HG02973 (cell line): ENCODE data around the gene LPP.

ENCODE experiments used
- ATAC-seq: cut with Tn5 transposase; IDR thresholded peaks from one replicate; pipeline ENCODE4 v1.9.1; 2021; ENCODE audit warnings: moderate library complexity; ENCODE audit not compliant: unreplicated experiment

The LPP gene

DNA sequence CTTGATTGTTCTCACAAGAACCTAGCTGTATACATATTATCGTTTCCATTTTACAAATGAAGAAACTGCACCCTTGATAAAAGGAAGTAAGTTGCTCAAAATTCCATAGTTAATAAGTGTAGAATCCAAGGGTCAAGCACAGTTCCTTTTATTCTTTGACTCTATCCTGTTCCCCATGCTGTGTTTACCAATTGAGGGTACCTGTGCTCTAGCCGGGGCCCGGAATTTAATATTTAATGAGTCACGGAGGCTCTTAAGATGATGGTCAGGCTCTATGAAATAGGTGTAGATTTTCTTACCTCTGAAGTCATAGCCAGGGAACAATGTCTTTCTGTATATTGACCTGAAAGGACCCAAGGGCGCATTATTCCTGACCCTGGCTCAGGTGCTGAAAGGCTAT is 65.2 kb downstream of the LPP start:
- ATAC-seq = no peak

DNA sequence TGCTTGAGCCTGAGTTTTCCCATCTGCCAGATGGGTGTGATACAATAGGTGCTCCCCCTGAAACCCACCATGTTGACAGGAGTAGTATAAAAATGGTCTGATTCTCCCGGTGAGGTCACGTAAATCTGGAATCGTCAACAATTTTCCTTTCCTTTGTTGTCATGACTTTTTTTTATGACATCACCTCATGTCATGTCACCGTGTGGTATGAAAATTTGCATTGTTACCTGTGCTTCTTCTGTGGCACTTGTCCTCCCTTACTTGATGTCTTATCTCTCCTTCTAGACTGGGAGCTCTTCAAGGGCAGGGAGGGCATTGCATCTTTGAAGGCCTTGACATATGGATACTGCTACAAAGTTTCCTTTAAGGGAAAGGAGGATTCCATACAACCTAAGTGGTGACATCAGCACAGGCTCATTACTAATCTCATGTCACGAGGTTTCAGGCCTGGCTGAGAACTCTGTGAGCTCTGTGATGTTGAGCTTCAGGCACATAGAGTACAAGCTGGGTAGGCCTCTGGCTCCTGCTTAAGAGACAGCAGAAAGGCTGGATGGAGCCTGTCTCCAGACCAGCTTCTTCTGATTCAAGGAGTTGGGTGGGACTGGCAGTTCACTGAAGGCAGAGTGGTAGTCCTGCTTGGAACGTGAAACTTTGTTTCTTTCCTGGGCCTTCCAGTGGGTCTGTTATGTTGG is 66.3 kb downstream of the LPP start:
- ATAC-seq = no peak

DNA sequence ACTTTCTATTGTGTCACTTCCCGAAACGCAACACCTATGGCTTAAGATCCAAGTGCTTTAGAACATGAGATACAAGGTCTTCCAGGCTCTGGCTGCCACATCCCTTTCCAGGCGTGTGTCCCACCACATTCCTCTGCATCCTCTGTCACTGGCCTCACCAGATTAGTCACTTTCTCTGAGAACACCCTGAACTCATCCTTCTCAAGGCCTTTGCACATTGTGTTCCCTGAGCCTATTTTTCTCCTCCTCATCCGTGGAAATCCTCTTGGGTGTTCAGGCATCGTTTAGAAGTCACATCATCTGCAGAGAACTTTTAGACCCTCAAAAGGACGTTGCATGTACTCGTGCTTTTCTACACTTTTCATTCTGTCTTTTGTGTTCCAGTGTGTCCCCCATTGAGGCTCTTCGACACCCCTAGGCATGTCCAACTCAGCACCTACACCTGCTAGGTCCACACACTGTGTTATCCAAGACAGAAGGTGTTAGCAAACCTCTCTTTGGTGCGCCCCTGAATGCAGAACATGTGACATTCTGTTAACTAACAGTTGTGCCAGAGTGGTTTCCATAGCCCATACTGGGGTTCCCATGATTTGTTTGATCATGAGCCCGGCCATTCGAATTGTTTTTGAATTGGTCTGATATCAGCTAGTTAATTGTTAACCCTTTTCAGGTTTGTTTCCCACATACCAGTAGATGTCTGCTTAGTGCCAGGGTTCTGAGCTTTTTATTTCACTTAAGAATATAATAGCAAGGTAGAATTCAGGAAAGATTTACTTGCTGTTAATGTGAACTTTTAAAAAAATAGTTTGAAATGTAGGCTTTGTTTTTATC is 67.2 kb downstream of the LPP start:
- ATAC-seq = no peak

GRCh38 chr3:188223936-188224335 is 70.0 kb downstream of the LPP start:
- no peak for ATAC-seq

GRCh38 chr3:188227442-188227841 is 73.5 kb downstream of the LPP start:
- ATAC-seq = no peak

- ATAC-seq = no peak
These were observed 75.2 kb downstream of the LPP start for GRCh38 chr3:188229177-188229576.

- no peak for ATAC-seq
These were observed 75.8 kb downstream of the LPP start for GRCh38 chr3:188229726-188230125.

- ATAC-seq = no peak
These were observed 77.0 kb downstream of the LPP start for GRCh38 chr3:188230962-188231361.

GRCh38 chr3:188231456-188231855 is 77.5 kb downstream of the LPP start:
- no peak for ATAC-seq

DNA sequence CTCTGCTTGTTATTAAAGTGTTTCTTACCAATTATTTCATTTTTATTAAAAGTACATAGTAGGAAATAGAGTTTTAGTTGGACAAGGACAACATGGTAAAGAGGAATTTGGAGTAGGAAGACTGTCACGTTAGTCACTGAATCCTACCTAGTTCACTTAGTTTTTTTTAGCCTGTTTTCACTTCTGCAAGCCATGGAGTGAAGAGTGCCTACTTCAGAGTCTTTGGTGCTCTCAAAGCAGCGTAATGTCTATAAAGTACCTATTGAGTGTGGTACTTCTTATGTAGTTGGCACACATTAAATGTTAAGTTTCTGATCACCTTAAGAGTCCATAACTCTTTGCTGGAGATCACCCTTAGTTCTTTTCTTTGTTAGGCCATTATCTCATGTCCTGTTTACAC is 78.7 kb downstream of the LPP start:
- ATAC-seq = no peak

DNA sequence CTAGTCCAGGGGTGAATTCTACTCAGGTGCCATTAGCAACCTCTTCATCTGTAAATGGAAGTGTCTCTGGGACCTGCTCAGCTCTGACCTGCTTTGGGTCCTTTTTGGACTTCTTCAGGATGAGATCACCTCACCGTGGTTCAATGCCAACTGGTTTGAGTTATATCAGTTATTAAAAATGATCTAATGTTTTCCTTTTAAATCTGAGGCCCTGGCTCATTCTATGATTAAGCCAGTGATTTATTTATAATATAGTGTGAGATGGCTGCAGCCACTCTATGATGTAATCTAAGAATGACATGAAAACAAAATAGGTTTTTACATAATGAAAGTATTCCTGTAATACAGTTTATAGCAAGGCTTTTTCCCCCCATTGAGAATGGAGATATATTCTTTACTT is 79.4 kb downstream of the LPP start:
- ATAC-seq = no peak

- no peak for ATAC-seq
These were observed 80.2 kb downstream of the LPP start for GRCh38 chr3:188234132-188234531.

- no peak for ATAC-seq
These were observed 82.3 kb downstream of the LPP start for GRCh38 chr3:188236271-188236670.

- ATAC-seq = no peak
These were observed 85.1 kb downstream of the LPP start for GRCh38 chr3:188239035-188239434.

- no peak for ATAC-seq
These were observed 85.6 kb downstream of the LPP start for GRCh38 chr3:188239577-188239976.

GRCh38 chr3:188240189-188240981 is 86.4 kb downstream of the LPP start:
- ATAC-seq = no peak

DNA sequence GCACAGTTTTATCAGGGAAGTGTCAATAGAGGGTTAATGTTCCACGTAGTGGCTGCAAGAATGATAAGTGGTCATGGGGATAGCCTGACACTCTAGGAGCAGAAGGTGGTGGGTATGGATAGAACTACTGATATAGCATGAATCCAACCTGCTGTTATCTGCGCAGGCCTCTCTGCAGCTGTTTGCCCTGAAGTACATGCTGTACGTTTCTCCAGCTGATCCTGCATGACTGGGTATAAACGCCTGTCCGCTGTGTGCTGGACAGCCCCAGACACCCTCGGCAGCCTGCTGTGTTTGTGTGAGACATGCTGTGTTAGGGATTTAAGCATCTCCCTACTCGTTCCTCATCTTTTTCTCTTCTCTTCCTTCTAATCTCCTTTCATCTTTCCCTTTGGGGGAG is 87.1 kb downstream of the LPP start:
- ATAC-seq = no peak

DNA sequence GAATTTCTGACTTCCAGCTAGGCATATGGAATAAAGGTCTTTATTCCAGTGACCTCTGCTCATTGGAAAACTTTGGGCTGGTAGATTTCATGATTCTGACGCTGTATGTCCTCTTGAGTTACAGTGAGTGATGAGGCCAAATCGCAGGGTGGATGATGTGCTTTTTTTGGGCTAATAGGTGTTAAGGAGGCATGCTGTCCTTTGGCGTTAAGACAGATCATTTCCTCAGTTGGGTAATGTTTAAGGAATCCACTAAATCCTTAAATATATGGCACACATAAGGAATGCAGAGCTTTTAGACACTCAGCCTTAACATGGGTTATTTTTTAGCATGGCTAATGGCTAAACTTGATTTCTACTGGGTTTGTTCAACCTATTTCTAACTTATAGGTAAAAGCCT is 87.9 kb downstream of the LPP start:
- ATAC-seq = no peak

GRCh38 chr3:188242436-188243123 is 88.6 kb downstream of the LPP start:
- ATAC-seq = no peak

GRCh38 chr3:188243124-188243795 is 89.3 kb downstream of the LPP start:
- ATAC-seq = no peak
